Activated T-cell treated with anti-CD3 and anti-CD28 coated beads, Interleukin-2, amount 50 U/mL, for 24 hours (primary cell): ENCODE results near the gene PIK3IP1.
"Not testable (repeated sequence)": the region's sequence is repeated elsewhere in the genome, so short reads cannot be mapped to it uniquely, and the experiment has no call there.

Experiments
- DNase-seq: peaks from one replicate; pipeline ENCODE4 v3.0.0-alpha.2; 2020
- H3K27ac Mint-ChIP-seq: 2 replicates; pipeline ENCODE4 v1.8.0; 2020; ENCODE audit warnings: mild to moderate bottlenecking, mixed read lengths
- H3K27me3 Mint-ChIP-seq: 2 replicates; pipeline ENCODE4 v1.8.0; 2020; ENCODE audit warnings: mixed read lengths
- H3K36me3 Mint-ChIP-seq: 2 replicates; pipeline ENCODE4 v1.8.0; 2020; ENCODE audit warnings: low read depth, mixed read lengths
- H3K4me1 Mint-ChIP-seq: 2 replicates; pipeline ENCODE4 v1.8.0; 2020; ENCODE audit warnings: low read depth, mixed read lengths
- H3K4me3 Mint-ChIP-seq: 2 replicates; pipeline ENCODE4 v1.8.0; 2020; ENCODE audit warnings: mild to moderate bottlenecking, moderate library complexity, mixed read lengths
- H3K9me3 Mint-ChIP-seq: 2 replicates; pipeline ENCODE4 v1.8.0; 2020; ENCODE audit warnings: mixed read lengths

The PIK3IP1 gene

GRCh38 chr22:31262312-31263133 lies 29.8 kb downstream of the PIK3IP1 start:
- H3K4me3 Mint-ChIP-seq, result no peak overlapping the region
- H3K36me3 Mint-ChIP-seq, result peaks cover 79% of the 10 kb centered on the region
- no peaks in the 10 kb centered on the region for H3K9me3 Mint-ChIP-seq
- H3K27ac Mint-ChIP-seq, result no peak overlapping the region
- no peaks in the 10 kb centered on the region for H3K27me3 Mint-ChIP-seq
- H3K4me1 Mint-ChIP-seq, result no peaks in the 10 kb centered on the region
- DNase-seq, result no peak

- no peak overlapping the region for H3K4me3 Mint-ChIP-seq
- DNase-seq, result no peak
- peaks cover 63% of the 10 kb centered on the region for H3K36me3 Mint-ChIP-seq
- H3K4me1 Mint-ChIP-seq, result no peaks in the 10 kb centered on the region
- H3K27me3 Mint-ChIP-seq, result no peaks in the 10 kb centered on the region
- H3K27ac Mint-ChIP-seq, result no peak overlapping the region
- no peaks in the 10 kb centered on the region for H3K9me3 Mint-ChIP-seq
Observed at GRCh38 chr22:31260474-31260856, 31.8 kb downstream of the PIK3IP1 start.

DNA sequence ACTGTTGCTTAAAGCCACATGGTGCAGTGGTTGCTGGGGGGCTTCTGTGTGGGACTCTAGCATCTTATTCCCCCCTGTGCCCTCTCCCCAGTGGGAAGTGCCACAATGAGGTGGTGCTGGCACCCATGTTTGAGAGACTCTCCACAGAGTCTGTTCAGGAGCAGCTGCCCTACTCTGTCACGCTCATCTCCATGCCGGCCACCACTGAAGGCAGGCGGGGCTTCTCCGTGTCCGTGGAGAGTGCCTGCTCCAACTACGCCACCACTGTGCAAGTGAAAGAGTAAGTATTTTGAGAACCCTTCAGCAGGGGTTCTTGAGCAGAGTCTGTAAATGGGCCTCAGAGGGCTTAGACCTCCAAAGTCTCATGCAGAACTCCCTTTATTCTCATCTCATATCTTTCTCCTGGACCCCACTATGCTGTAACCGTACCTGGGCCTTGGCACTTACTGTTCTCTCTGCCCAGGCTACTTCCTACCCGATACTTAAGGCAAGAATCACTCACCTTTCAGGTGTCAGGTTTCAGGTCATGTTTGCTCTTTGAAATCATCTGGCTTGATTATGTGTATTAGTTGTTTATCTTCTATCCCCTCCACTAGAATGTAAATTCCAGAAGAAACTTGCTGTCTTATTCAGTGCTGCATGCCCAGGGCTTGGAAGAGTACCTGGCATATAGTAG lies 32.4 kb downstream of the PIK3IP1 start:
- peaks cover 4% of the 10 kb centered on the region for H3K4me1 Mint-ChIP-seq
- H3K36me3 Mint-ChIP-seq, result peaks cover 60% of the 10 kb centered on the region
- DNase-seq, result no peak
- H3K9me3 Mint-ChIP-seq, result no peaks in the 10 kb centered on the region
- H3K4me3 Mint-ChIP-seq, result no peak overlapping the region
- H3K27ac Mint-ChIP-seq, result no peak overlapping the region
- no peaks in the 10 kb centered on the region for H3K27me3 Mint-ChIP-seq

GRCh38 chr22:31253949-31254348 lies 38.3 kb downstream of the PIK3IP1 start:
- H3K4me3 Mint-ChIP-seq, result no peak overlapping the region
- no peak for DNase-seq

GRCh38 chr22:31250740-31251600 lies 41.3 kb downstream of the PIK3IP1 start:
- Mint-ChIP-seq H3K27me3 (no peaks in the 10 kb centered on the region), H3K9me3 (no peaks in the 10 kb centered on the region), H3K4me3 (no peak overlapping the region), H3K4me1 (peaks cover 30% of the 10 kb centered on the region), H3K27ac (no peak overlapping the region), H3K36me3 (peaks cover 16% of the 10 kb centered on the region)
- DNase-seq, result no peak

More at GRCh38 chr22:31253949-31254348, 38.3 kb downstream of the PIK3IP1 start:
- H3K27me3 Mint-ChIP-seq, result no peaks in the 10 kb centered on the region
- peaks cover 22% of the 10 kb centered on the region for H3K36me3 Mint-ChIP-seq
- peaks cover 8% of the 10 kb centered on the region for H3K4me1 Mint-ChIP-seq
- H3K27ac Mint-ChIP-seq, result no peak overlapping the region
- H3K9me3 Mint-ChIP-seq, result no peaks in the 10 kb centered on the region

DNA sequence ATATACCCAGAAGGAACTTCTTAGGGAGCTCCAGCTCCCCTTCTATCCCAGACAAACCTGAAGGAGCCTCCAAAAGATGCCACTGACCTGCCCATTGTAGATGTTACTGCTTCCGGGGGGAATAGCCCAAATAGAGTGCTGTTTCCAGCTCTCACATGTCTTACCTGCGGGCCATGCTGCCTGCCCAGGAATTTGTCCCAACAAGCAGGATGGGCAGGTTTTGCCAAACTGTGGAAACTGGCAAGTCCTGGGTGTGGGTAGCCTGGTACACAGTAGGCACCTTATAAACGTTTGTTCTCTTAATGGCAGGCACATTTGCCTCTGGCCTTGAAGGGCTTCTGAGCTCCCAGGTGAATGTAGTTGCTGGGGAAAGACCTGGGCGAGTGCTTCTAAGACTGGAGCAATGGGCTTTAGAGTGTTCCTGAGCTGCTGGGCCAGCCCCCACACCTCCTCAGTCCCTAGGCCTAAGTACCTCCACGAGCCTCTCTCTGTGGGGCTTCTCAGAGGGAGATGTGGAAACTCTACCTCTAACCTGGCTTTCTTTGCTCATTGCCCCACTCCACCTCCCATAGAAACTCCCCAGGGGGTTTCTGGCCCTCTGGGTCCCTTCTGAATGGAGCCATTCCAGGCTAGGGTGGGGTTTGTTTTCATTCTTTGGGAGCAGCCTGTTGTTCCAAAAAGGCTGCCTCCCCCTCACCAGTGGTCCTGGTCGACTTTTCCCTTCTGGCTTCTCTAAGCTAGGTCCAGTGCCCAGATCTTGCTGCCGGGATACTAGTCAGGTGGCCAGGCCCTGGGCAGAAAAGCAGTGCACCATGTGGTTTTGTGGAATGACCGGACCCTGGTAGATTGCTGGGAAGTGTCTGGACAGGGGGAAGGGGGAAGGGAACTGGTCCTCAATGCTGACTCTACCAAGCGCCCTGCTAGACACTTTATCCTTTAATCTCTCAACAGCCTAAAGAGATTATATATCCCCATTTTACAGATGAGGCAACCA lies 43.0 kb downstream of the PIK3IP1 start:
- DNase-seq, result no peak
- no peaks in the 10 kb centered on the region for H3K27me3 Mint-ChIP-seq
- no peak overlapping the region for H3K27ac Mint-ChIP-seq
- H3K4me3 Mint-ChIP-seq, result no peak overlapping the region
- no peaks in the 10 kb centered on the region for H3K9me3 Mint-ChIP-seq
- peaks cover 26% of the 10 kb centered on the region for H3K4me1 Mint-ChIP-seq
- H3K36me3 Mint-ChIP-seq, result peaks cover 14% of the 10 kb centered on the region

DNA sequence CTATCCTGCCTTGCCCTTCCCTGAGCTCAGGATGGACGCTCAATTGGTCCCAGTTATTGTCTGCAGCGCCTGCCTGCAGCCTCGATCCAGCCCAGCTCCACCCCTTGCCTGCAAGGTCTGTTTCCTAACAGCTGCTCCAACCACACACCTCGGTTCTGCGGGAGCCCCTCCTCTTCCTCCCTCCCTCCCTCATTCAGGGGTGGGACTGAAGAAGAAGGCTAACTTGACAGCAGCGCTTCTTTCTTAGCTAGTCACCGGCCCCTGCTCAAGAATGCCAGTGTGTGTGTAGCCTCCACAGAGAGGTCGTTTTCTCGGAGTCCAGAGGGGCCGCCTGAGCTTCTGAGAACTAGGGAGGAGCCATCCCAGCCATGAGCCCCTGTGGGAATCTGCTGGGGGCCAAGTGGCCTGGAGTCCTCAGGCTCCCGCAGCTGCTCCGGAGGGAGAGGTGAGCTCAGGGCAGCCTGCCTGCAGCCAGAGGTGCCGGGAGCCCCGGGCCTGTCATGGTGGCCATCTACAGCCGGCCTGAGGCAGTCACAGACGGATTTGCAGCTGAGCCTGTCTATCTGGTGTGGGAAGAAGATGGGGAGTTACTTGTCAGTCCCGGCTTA lies 44.0 kb downstream of the PIK3IP1 start:
- Mint-ChIP-seq H3K4me3 (peak overlapping the region; percentile 56), H3K4me1 (peaks cover 26% of the 10 kb centered on the region), H3K27ac (peak overlapping the region; percentile 71)

GRCh38 chr22:31247726-31248125 lies 44.6 kb downstream of the PIK3IP1 start:
- peak overlapping the region; percentile 71 for H3K27ac Mint-ChIP-seq
- H3K27me3 Mint-ChIP-seq, result no peaks in the 10 kb centered on the region
- H3K9me3 Mint-ChIP-seq, result no peaks in the 10 kb centered on the region
- H3K36me3 Mint-ChIP-seq, result peaks cover 18% of the 10 kb centered on the region
- peaks cover 26% of the 10 kb centered on the region for H3K4me1 Mint-ChIP-seq
- no peak for DNase-seq
- H3K4me3 Mint-ChIP-seq, result peak overlapping the region; percentile 56

More for the DNA sequence above, 44.0 kb downstream of the PIK3IP1 start:
- no peaks in the 10 kb centered on the region for H3K9me3 Mint-ChIP-seq
- peak; percentile 68 for DNase-seq
- no peaks in the 10 kb centered on the region for H3K27me3 Mint-ChIP-seq
- peaks cover 16% of the 10 kb centered on the region for H3K36me3 Mint-ChIP-seq

- DNase-seq, result no peak
- Mint-ChIP-seq H3K4me1 (peaks cover 26% of the 10 kb centered on the region), H3K9me3 (no peaks in the 10 kb centered on the region), H3K4me3 (no peak overlapping the region), H3K36me3 (peaks cover 24% of the 10 kb centered on the region), H3K27ac (no peak overlapping the region), H3K27me3 (no peaks in the 10 kb centered on the region)
Observed at GRCh38 chr22:31246687-31247086, 45.6 kb downstream of the PIK3IP1 start.

DNA sequence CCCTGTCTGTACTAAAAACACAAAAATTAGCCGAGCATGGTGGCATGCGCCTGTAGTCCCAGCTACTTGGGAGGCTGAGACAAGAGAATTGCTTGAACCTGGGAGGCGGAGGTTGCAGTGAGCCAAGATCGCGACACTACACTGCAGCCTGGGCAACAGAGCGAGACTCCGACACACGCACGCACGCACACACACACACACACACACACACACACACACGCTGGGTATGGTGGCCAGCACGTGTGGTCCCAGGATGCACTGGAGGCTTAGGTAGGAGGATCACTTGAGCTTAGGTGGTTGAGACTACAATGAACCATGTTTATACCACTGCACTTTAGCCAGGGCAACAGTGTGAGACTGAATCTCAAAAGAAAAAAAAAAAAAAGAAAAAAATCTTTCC lies 46.3 kb downstream of the PIK3IP1 start:
- peaks cover 28% of the 10 kb centered on the region for H3K36me3 Mint-ChIP-seq
- H3K4me3 Mint-ChIP-seq, DNase-seq, H3K27ac Mint-ChIP-seq, H3K9me3 Mint-ChIP-seq, H3K27me3 Mint-ChIP-seq: not testable (repeated sequence)
- H3K4me1 Mint-ChIP-seq, result peaks cover 26% of the 10 kb centered on the region

DNA sequence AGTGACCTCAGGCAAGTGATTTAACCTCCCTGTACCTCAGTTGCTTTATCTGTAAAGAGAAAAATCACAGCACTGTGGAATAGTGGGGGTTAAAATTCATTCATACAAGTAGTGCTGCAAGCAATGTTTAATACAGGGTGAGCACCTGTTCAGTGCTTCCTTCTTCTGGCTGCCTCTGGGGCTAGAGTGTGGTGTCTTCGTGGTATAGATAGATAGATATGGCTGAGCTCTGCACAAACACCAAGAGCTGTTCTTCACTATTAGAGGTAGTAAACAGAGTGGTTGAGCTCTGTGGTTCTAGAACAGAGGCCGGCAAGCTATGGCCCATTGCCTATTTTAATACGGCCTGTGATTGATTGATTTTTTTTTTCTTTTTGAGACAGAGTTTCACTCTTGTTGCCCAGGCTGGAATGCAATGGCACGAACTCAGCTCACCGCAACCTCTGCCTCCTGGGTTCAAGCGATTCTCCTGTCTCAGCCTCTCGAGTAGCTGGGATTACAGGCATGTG lies 47.3 kb downstream of the PIK3IP1 start:
- Mint-ChIP-seq H3K4me1 (peaks cover 29% of the 10 kb centered on the region), H3K27me3 (no peaks in the 10 kb centered on the region), H3K27ac (peak overlapping the region; percentile 9), H3K36me3 (peaks cover 26% of the 10 kb centered on the region), H3K4me3 (no peak overlapping the region), H3K9me3 (no peaks in the 10 kb centered on the region)
- DNase-seq, result no peak

- H3K4me3 Mint-ChIP-seq, result no peak overlapping the region
- H3K27ac Mint-ChIP-seq, result no peak overlapping the region
- peaks cover 28% of the 10 kb centered on the region for H3K36me3 Mint-ChIP-seq
- no peak for DNase-seq
- H3K9me3 Mint-ChIP-seq, result no peaks in the 10 kb centered on the region
- H3K4me1 Mint-ChIP-seq, result peaks cover 33% of the 10 kb centered on the region
- H3K27me3 Mint-ChIP-seq, result no peaks in the 10 kb centered on the region
Observed at GRCh38 chr22:31244046-31244942, 48.0 kb downstream of the PIK3IP1 start.
